GM12865 (cell line): Measurements from ENCODE around the gene TRIM28.

Experiments used
- DNase-seq: peaks from one replicate; pipeline ENCODE4 v3.0.0; 2010; ENCODE audit warnings: low read depth
- H3K4me3 ChIP-seq: 2 replicates; pipeline ENCODE4 v1.5.1; 2011; ENCODE audit warnings: mild to moderate bottlenecking, low read depth, low read length, control low read depth
- TF ChIP-seq, protein P1 (sequence below): IDR thresholded peaks from 2 replicates; pipeline ENCODE4 v1.5.1; 2011; ENCODE audit warnings: low read length, control low read depth, low read depth, inconsistent platforms; ENCODE audit not compliant: insufficient read depth; ENCODE audit errors: missing control alignments

TRIM28 gene

DNA sequence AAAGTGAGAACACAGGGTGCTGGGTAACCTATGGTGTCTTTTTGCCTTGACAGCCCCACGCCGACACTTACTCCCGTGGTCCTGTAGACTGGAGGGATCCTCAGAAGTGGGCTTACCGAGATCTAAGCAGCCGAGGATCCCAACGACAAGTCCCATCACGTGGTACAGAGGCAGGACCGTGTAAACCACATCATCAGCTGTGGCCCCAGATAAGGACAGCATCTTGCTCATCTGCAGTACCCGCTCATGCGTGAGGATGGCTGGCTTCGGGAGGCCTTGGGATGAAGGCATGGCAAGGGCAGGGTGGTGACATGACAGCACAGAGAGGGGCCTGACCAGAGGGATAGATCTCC is 34.2 kb upstream of the TRIM28 start:
- H3K4me3 ChIP-seq, result no peak overlapping the region
- peak; percentile 25 for DNase-seq
- TF ChIP-seq, protein P1, sequence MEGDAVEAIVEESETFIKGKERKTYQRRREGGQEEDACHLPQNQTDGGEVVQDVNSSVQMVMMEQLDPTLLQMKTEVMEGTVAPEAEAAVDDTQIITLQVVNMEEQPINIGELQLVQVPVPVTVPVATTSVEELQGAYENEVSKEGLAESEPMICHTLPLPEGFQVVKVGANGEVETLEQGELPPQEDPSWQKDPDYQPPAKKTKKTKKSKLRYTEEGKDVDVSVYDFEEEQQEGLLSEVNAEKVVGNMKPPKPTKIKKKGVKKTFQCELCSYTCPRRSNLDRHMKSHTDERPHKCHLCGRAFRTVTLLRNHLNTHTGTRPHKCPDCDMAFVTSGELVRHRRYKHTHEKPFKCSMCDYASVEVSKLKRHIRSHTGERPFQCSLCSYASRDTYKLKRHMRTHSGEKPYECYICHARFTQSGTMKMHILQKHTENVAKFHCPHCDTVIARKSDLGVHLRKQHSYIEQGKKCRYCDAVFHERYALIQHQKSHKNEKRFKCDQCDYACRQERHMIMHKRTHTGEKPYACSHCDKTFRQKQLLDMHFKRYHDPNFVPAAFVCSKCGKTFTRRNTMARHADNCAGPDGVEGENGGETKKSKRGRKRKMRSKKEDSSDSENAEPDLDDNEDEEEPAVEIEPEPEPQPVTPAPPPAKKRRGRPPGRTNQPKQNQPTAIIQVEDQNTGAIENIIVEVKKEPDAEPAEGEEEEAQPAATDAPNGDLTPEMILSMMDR, result no peak

DNA sequence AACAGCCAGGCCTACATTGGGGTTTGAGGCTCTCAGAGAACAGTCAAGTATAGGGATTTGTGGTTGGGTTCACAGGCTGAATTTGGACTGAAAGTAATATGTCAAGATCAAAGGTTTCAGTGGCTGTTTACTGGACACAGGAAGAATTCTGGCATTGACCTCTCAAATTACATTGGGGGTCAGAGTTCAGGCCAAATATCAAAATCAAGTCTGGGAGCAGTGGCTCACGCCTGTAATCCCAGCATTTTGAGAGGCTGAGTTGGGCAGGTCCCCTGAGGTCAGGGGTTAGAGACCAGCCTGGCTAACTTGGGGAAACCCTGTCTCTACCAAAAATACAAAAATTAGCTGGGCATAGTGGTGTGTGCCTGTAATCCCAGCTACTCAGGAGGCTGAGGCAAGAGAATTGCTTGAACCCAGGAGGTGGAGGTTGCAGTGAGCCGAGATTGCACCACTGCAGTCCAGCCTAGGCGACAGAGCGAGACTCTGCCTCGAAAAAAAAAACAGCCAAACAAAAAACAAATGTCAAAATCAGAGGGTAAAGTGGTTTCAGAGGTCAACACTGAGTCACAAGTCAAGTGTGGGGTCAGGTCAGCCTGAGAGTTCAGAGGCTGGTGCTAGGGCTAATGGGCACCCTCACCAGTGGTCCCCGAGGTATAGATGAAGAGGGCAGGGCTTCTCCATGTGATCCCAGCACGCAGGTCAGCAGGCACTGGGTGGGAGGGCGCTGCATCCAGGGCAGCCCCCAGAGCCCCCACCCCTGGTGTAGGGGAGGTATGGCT is 33.6 kb upstream of the TRIM28 start:
- H3K4me3 ChIP-seq, result no peak overlapping the region
- TF ChIP-seq, protein P1, result no peak
- no peak for DNase-seq

DNA sequence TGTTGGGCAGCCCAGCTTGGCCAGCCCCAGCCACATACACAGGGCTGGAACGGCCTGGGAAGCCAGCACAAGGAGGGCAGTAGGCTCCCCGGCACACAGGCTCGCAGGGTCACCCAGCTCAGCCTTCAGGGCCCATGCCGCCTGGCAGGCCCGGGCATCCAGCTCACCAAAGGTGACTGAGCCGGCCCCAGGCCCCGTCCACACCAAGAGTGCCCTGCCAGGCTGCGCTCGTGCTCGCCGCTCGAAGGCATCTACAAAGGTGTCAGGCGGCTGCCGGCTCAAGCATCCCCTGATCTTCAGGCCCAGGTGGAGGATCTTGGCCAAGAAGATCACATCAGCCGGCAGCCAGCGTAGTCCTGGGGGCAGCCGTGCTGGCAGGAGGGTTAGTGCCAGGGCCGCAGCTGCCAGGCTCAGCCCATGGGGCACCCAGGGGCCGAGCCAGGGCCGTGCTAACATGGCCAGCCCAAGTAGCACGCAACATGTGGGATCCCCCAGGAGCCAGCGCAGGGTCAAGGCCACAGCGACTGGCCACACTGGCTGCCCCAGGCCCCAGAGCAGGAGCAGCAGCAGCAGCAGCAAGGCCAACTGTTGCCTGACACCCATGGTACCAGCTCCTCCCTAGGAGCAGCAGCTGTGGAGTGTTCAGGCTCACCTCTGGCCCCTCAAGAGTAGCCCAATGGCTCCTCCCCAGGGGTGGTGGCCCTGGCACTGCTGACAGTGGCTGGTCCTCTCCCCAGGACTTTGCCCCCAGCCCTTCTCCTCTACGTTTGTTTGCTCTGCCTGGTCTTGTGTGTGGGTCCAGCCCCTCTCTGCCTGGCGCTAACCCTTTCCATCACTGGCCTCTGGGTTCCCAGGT is 32.3 kb upstream of the TRIM28 start, which contains the start of gene SLC27A5:
TSS of gene SLC27A5 (minus strand) at position 640 of the 856 bp plus-strand sequence. CDS start at position 603, 37 bp downstream.
- peak; percentile 6 for DNase-seq
- TF ChIP-seq, protein P1, result no peak
- H3K4me3 ChIP-seq, result no peak within 1 kb of the TSS

DNA sequence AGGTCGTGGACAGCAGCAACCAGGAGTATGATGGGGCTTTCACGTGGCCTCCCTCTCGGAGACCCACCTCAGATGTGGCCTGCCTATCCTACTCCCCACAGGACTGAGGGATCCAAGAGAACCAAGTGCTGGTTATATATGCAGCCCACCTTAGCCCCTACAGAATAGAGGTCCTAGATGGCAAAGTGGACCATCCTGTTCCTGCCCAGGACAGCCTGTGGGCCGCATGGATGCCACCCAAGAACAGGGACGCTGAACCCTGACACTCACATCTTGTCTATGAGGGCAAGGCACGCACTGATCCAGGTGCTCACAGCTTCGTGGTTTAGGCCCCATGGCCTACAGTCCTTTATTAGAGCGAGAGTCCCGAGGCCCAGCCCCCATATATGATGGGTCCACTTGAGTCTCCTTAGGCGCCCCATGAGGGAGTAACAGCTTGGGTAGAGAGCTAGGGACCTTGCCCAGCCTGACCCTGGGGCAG is 30.6 kb upstream of the TRIM28 start:
- TF ChIP-seq, protein P1, result no peak
- H3K4me3 ChIP-seq, result peak overlapping the region; percentile 28

DNA sequence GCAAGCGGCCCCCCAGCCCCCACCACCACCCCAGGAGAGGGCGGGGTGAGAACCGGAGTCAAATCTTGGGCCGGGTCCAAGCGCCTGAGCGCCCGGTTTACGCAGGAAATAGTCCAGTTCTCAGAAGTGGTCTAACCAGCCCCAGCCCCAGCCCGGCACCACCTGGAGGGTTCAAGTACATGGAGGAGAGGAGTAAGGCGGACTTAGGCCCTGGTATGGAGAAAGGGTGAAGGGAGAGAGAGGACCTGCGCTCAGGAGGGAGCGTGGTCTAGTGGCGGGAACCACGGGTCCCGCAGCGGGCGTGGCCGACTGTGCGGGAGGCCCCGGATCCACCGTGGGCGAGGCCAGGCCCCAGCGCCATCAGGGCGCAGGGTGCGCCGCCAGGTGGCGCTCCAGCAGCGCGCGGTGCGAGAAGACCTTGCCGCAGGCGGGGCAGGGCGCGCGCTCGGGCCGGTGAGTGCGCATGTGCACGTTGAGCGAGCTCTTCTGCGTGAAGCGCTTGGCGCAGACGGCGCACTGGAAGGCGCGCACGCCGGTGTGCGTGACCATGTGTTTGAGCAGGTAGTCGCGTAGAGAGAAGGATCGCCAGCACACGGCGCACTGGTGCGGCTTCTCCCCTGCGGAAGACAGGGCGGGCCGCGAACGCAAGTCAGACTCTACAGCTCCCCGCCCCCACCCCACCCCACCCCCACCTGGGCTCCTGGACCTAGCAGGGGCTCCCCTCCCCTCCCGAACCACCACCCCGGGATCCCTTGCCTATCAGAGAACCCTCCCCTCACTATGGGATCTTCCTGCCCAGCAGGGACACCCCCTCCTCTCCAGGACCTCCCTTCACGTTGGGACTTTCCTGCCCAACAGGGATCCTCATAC is 29.9 kb upstream of the TRIM28 start:
- DNase-seq, result peak; percentile 99
- TF ChIP-seq, protein P1, result peak; percentile 98
- peak overlapping the region; percentile 97 for H3K4me3 ChIP-seq

More for the DNA sequence above, 30.6 kb upstream of the TRIM28 start:
- no peak for DNase-seq

DNA sequence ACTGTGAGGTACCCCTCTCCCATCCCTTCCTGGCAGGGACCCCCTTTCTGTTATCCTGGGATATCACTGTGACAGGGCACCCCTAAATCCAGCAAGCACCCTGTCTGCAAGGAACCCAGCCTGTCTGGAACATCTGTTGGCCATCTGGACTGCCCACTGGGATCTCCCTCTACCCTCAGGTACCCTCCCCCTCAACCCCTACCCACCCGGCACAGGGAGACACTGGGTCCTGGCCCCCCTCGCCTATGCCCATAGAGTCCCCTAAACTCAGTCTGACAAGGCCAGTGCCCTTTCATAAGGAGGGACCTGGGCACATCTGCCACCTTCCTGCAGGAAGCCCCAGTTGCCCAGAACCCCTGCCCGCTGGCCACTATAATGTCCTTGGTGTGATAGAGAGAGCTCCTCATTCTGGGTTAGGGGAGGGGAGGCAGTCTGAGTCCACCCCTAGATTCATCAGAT is 29.3 kb upstream of the TRIM28 start:
- DNase-seq, result no peak
- peak overlapping the region; percentile 97 for H3K4me3 ChIP-seq
- TF ChIP-seq, protein P1, result no peak
